Glutamatergic neuron (in vitro differentiated cells): ENCODE results near the gene PPP2R1B. TPM values are rescaled to one million over a fixed set of nuclear protein-coding genes. Genes with fewer than 3 reads are reported as not detected.

Experiments
- DNase-seq: peaks from one replicate; pipeline ENCODE4 v3.0.0; 2022
- H3K27ac Mint-ChIP-seq: one replicate; pipeline ENCODE4 v1.8.0; 2020; ENCODE audit warnings: mild to moderate bottlenecking, mixed read lengths, inconsistent platforms; ENCODE audit not compliant: unreplicated experiment
- H3K27me3 Mint-ChIP-seq: one replicate; pipeline ENCODE4 v1.8.0; 2020; ENCODE audit warnings: mild to moderate bottlenecking, moderate library complexity, mixed read lengths, inconsistent platforms; ENCODE audit not compliant: unreplicated experiment
- H3K36me3 Mint-ChIP-seq: one replicate; pipeline ENCODE4 v1.8.0; 2020; ENCODE audit warnings: mild to moderate bottlenecking, mixed read lengths, inconsistent platforms; ENCODE audit not compliant: unreplicated experiment
- H3K4me1 Mint-ChIP-seq: one replicate; pipeline ENCODE4 v1.8.0; 2020; ENCODE audit warnings: mild to moderate bottlenecking, low read depth, mixed read lengths, inconsistent platforms; ENCODE audit not compliant: unreplicated experiment
- H3K4me3 Mint-ChIP-seq: one replicate; pipeline ENCODE4 v1.8.0; 2020; ENCODE audit warnings: mild to moderate bottlenecking, mixed read lengths, inconsistent platforms; ENCODE audit not compliant: unreplicated experiment
- H3K9me3 Mint-ChIP-seq: one replicate; pipeline ENCODE4 v1.8.0; 2020; ENCODE audit warnings: mild to moderate bottlenecking, moderate library complexity, mixed read lengths, inconsistent platforms; ENCODE audit not compliant: unreplicated experiment
- CTCF ChIP-seq: fragments of 200-600 bp; sonication (generic); IDR thresholded peaks from one replicate; pipeline ENCODE4 v1.5.0; 2021; ENCODE audit not compliant: partially characterized antibody, unreplicated experiment
- total RNA-seq: library from RNA; stranded (reverse); fragmentation: NEBNext Ultra II Directional; extraction: Animal tissue kit (Norgen Biotek cat#: 25700); gene quantifications from one replicate; pipeline ENCODE4 v1.2.1, GENCODE V29; 2021; ENCODE audit not compliant: unreplicated experiment

PPP2R1B gene
- total RNA-seq, 1 donor from 2014 or later, result 66.3 TPM

DNA sequence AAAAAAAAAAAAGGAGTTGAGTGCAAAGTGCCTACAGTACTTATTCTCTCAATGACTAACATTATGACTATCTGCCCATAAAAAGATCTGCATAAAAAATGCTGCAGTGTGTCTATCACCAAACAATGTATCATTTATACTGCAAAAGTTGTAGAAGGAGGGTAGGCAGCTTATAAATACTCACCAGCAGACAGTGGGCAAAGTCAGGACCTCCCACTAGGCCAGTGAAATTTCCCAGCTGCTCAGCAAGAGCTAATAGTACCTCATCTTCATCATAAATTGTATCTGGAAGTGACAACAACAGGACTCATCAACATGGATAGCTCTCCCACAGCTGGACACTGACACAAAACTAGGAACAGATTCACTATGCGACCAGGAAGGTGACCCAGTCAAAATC, 1.6 kb downstream of the PPP2R1B start:
- Mint-ChIP-seq H3K27me3 (peaks cover 7% of the 10 kb centered on the region), H3K4me3 (peak overlapping the region; percentile 98), H3K9me3 (peaks cover 15% of the 10 kb centered on the region), H3K4me1 (peaks cover 50% of the 10 kb centered on the region), H3K36me3 (no peaks in the 10 kb centered on the region), H3K27ac (no peak overlapping the region)
- TF ChIP-seq CTCF, result no peak
- no peak for DNase-seq

- TF ChIP-seq CTCF, result no peak
- H3K9me3 Mint-ChIP-seq, result peaks cover 15% of the 10 kb centered on the region
- peaks cover 58% of the 10 kb centered on the region for H3K4me1 Mint-ChIP-seq
- H3K4me3 Mint-ChIP-seq, result peak overlapping the region; percentile 57
- peak overlapping the region; percentile 73 for H3K27ac Mint-ChIP-seq
- peaks cover 7% of the 10 kb centered on the region for H3K27me3 Mint-ChIP-seq
- DNase-seq, result no peak
- H3K36me3 Mint-ChIP-seq, result no peaks in the 10 kb centered on the region
Observed at GRCh38 chr11:111762981-111763643, 3.1 kb downstream of the PPP2R1B start.

DNA sequence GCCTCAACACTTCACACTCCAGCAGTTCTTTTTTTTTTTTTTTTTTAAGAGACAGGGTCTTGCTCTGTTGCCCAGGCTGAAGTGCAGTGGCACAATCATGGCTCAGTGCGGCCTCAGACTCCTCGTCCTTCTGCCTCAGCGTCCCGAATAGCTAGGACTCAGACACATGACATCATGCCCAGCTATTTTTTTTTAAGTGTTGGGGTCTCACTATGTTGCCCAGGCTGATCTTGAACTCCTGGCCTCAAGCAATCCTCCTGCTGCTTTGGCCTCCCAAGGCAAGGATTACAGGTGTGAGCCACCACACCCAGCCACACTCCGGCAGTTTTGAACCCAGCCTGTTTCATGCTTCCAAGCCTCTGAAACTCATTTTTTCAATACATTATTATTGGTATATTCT, 3.7 kb downstream of the PPP2R1B start:
- H3K27me3 Mint-ChIP-seq, result peaks cover 7% of the 10 kb centered on the region
- H3K27ac Mint-ChIP-seq, result peak overlapping the region; percentile 73
- H3K4me3 Mint-ChIP-seq, result peak overlapping the region; percentile 57
- H3K4me1 Mint-ChIP-seq, result peaks cover 58% of the 10 kb centered on the region
- no peak for DNase-seq
- H3K9me3 Mint-ChIP-seq, result peaks cover 15% of the 10 kb centered on the region
- no peaks in the 10 kb centered on the region for H3K36me3 Mint-ChIP-seq
- no peak for TF ChIP-seq CTCF

- H3K4me1 Mint-ChIP-seq, result peaks cover 54% of the 10 kb centered on the region
- H3K27me3 Mint-ChIP-seq, result peaks cover 5% of the 10 kb centered on the region
- no peaks in the 10 kb centered on the region for H3K36me3 Mint-ChIP-seq
- H3K27ac Mint-ChIP-seq, result peak overlapping the region; percentile 93
- H3K4me3 Mint-ChIP-seq, result peak overlapping the region; percentile 76
- DNase-seq, result no peak
- no peak for TF ChIP-seq CTCF
- peaks cover 13% of the 10 kb centered on the region for H3K9me3 Mint-ChIP-seq
Observed at GRCh38 chr11:111761036-111761435, 5.2 kb downstream of the PPP2R1B start.

GRCh38 chr11:111759778-111760407, 6.3 kb downstream of the PPP2R1B start:
- Mint-ChIP-seq H3K27ac (peak overlapping the region; percentile 53), H3K4me1 (peaks cover 49% of the 10 kb centered on the region), H3K36me3 (no peaks in the 10 kb centered on the region), H3K9me3 (peaks cover 9% of the 10 kb centered on the region), H3K4me3 (no peak overlapping the region), H3K27me3 (peaks cover 2% of the 10 kb centered on the region)
- no peak for DNase-seq
- no peak for TF ChIP-seq CTCF
